Stimulated activated naive B cell treated with anti-CD40 and anti-IgM and Interleukin-4, amounts not matched to agents 10 μg/mL and 1 μg/mL and 100 μg/mL, for 72 hours (primary cell): ENCODE data around the gene SPATA21.

Experiments used
- ATAC-seq, 2 donors: fragments of 150-1000 bp; cut with Tn5 transposase; replicated peaks; 2 replicates each; pipeline ENCODE4 v1.10.0; 2021; ENCODE audit warnings: moderate library complexity in 1 of 2
- DNase-seq: peaks from one replicate; pipeline ENCODE4 v3.0.0; 2021
- H3K27ac Mint-ChIP-seq: one replicate; pipeline ENCODE4 v1.8.0; 2022; ENCODE audit warnings: mild to moderate bottlenecking, mixed read lengths
- H3K27me3 Mint-ChIP-seq, 2 donors: one replicate each; pipeline ENCODE4 v1.8.0; 2022; ENCODE audit warnings: mixed read lengths in 2 of 2
- H3K36me3 Mint-ChIP-seq, 2 donors: one replicate each; pipeline ENCODE4 v1.8.0; 2022; ENCODE audit warnings: mixed read lengths in 2 of 2, mild to moderate bottlenecking in 1 of 2
- H3K4me1 Mint-ChIP-seq, 2 donors: one replicate each; pipeline ENCODE4 v1.8.0; 2022; ENCODE audit warnings: mixed read lengths in 2 of 2, mild to moderate bottlenecking in 1 of 2
- H3K4me3 Mint-ChIP-seq, 2 donors: one replicate each; pipeline ENCODE4 v1.8.0; 2022; ENCODE audit warnings: mild to moderate bottlenecking in 2 of 2, mixed read lengths in 2 of 2, moderate library complexity in 1 of 2
- H3K9me3 Mint-ChIP-seq, 2 donors: one replicate each; pipeline ENCODE4 v1.8.0; 2022; ENCODE audit warnings: mixed read lengths in 2 of 2, mild to moderate bottlenecking in 1 of 2

SPATA21 gene

GRCh38 chr1:16393570-16394521 lies 43.4 kb downstream of the SPATA21 start:
- no peaks in the 10 kb centered on the region for H3K27me3 Mint-ChIP-seq
- peaks cover 39 to 56% of the 10 kb centered on the region in 2 donors for H3K36me3 Mint-ChIP-seq

GRCh38 chr1:16392740-16393569 lies 44.3 kb downstream of the SPATA21 start:
- DNase-seq: no peak
- H3K9me3 Mint-ChIP-seq: no peaks in the 10 kb centered on the region
- H3K4me1 Mint-ChIP-seq: peaks cover 45 to 62% of the 10 kb centered on the region in 2 donors

More at GRCh38 chr1:16393570-16394521, 43.4 kb downstream of the SPATA21 start:
- Mint-ChIP-seq H3K4me1 (peaks cover 52 to 66% of the 10 kb centered on the region in 2 donors), H3K4me3 (no peak overlapping the region), H3K27ac (peak overlapping the region; percentile 9), H3K9me3 (no peaks in the 10 kb centered on the region)
- DNase-seq (no peak), ATAC-seq (no peak)

GRCh38 chr1:16391411-16391810 lies 45.8 kb downstream of the SPATA21 start:
- Mint-ChIP-seq H3K27me3 (no peaks in the 10 kb centered on the region), H3K27ac (peak overlapping the region; percentile 69), H3K36me3 (peaks cover 27 to 41% of the 10 kb centered on the region in 2 donors), H3K9me3 (no peaks in the 10 kb centered on the region), H3K4me1 (peaks cover 43 to 60% of the 10 kb centered on the region in 2 donors), H3K4me3 (no peak overlapping the region)
- ATAC-seq (peak in 1 of 2 donors; percentile 28), DNase-seq (no peak)

More at GRCh38 chr1:16392740-16393569, 44.3 kb downstream of the SPATA21 start:
- H3K36me3 Mint-ChIP-seq: peaks cover 33 to 49% of the 10 kb centered on the region in 2 donors
- H3K4me3 Mint-ChIP-seq: no peak overlapping the region
- no peaks in the 10 kb centered on the region for H3K27me3 Mint-ChIP-seq
- ATAC-seq: no peak
- peak overlapping the region; percentile 89 for H3K27ac Mint-ChIP-seq

GRCh38 chr1:16387201-16388188 lies 49.7 kb downstream of the SPATA21 start:
- DNase-seq: no peak
- peak; percentile 87 to 89 for ATAC-seq
- Mint-ChIP-seq H3K27me3 (no peaks in the 10 kb centered on the region), H3K36me3 (peaks cover 39 to 44% of the 10 kb centered on the region in 2 donors), H3K4me3 (peak overlapping the region; percentile 82 to 86), H3K9me3 (no peaks in the 10 kb centered on the region), H3K27ac (peak overlapping the region; percentile 96), H3K4me1 (peaks cover 56 to 76% of the 10 kb centered on the region in 2 donors)

GRCh38 chr1:16386454-16387113 lies 50.6 kb downstream of the SPATA21 start:
- Mint-ChIP-seq H3K36me3 (peaks cover 37 to 44% of the 10 kb centered on the region in 2 donors), H3K27me3 (no peaks in the 10 kb centered on the region), H3K4me1 (peaks cover 53 to 73% of the 10 kb centered on the region in 2 donors), H3K27ac (peak overlapping the region; percentile 91), H3K9me3 (no peaks in the 10 kb centered on the region), H3K4me3 (peak overlapping the region; percentile 43 to 72)
- DNase-seq (no peak), ATAC-seq (peak in 1 of 2 donors; percentile 38)

- ATAC-seq (no peak), DNase-seq (no peak)
- Mint-ChIP-seq H3K4me1 (peaks cover 47 to 71% of the 10 kb centered on the region in 2 donors), H3K27ac (peak overlapping the region; percentile 91), H3K9me3 (no peaks in the 10 kb centered on the region), H3K27me3 (no peaks in the 10 kb centered on the region), H3K36me3 (peaks cover 37 to 42% of the 10 kb centered on the region in 2 donors), H3K4me3 (peak overlapping the region; percentile 43 to 72)
Observed at GRCh38 chr1:16385659-16386453, 51.4 kb downstream of the SPATA21 start.

- H3K27ac Mint-ChIP-seq: peak overlapping the region; percentile 85
- no peak overlapping the region for H3K4me3 Mint-ChIP-seq
Observed at GRCh38 chr1:16383888-16384287, 53.3 kb downstream of the SPATA21 start.

GRCh38 chr1:16380868-16381267 lies 56.4 kb downstream of the SPATA21 start:
- Mint-ChIP-seq H3K4me1 (peaks cover 43 to 83% of the 10 kb centered on the region in 2 donors), H3K27me3 (no peaks in the 10 kb centered on the region), H3K9me3 (no peaks in the 10 kb centered on the region), H3K36me3 (peaks cover 25 to 41% of the 10 kb centered on the region in 2 donors), H3K27ac (no peak overlapping the region), H3K4me3 (no peak overlapping the region)
- DNase-seq (no peak), ATAC-seq (no peak)

More at GRCh38 chr1:16383888-16384287, 53.3 kb downstream of the SPATA21 start:
- ATAC-seq: no peak
- H3K4me1 Mint-ChIP-seq: peaks cover 44 to 71% of the 10 kb centered on the region in 2 donors
- H3K36me3 Mint-ChIP-seq: peaks cover 29 to 42% of the 10 kb centered on the region in 2 donors
- no peak for DNase-seq
- H3K27me3 Mint-ChIP-seq: no peaks in the 10 kb centered on the region
- H3K9me3 Mint-ChIP-seq: no peaks in the 10 kb centered on the region

- H3K9me3 Mint-ChIP-seq: no peaks in the 10 kb centered on the region
- peaks cover 35 to 84% of the 10 kb centered on the region in 2 donors for H3K4me1 Mint-ChIP-seq
- H3K27me3 Mint-ChIP-seq: no peaks in the 10 kb centered on the region
- DNase-seq (no peak), ATAC-seq (no peak)
- H3K27ac Mint-ChIP-seq: peak overlapping the region; percentile 5
- H3K4me3 Mint-ChIP-seq: no peak overlapping the region
- H3K36me3 Mint-ChIP-seq: peaks cover 15 to 49% of the 10 kb centered on the region in 2 donors
Observed at GRCh38 chr1:16378443-16378842, 58.8 kb downstream of the SPATA21 start.

GRCh38 chr1:16376971-16377370 lies 60.3 kb downstream of the SPATA21 start:
- no peaks in the 10 kb centered on the region for H3K27me3 Mint-ChIP-seq
- no peak for DNase-seq
- H3K4me3 Mint-ChIP-seq: peak overlapping the region in 1 of 2 donors; percentile 19
- peaks cover 41 to 87% of the 10 kb centered on the region in 2 donors for H3K4me1 Mint-ChIP-seq
- H3K36me3 Mint-ChIP-seq: peaks cover 18 to 54% of the 10 kb centered on the region in 2 donors
- H3K9me3 Mint-ChIP-seq: no peaks in the 10 kb centered on the region
- no peak for ATAC-seq
- no peak overlapping the region for H3K27ac Mint-ChIP-seq

- Mint-ChIP-seq H3K36me3 (peaks cover 23 to 58% of the 10 kb centered on the region in 2 donors), H3K27ac (peak overlapping the region; percentile 39), H3K9me3 (no peaks in the 10 kb centered on the region), H3K4me1 (peaks cover 41 to 90% of the 10 kb centered on the region in 2 donors), H3K27me3 (no peaks in the 10 kb centered on the region), H3K4me3 (no peak overlapping the region)
- DNase-seq: no peak
- no peak for ATAC-seq
Observed at GRCh38 chr1:16375521-16376340, 61.5 kb downstream of the SPATA21 start.
